Thoracic aorta (tissue), 2 donors: Measurements from ENCODE around the gene CFAP46. TPM values are rescaled to one million over a fixed set of nuclear protein-coding genes. Genes with fewer than 3 reads are reported as not detected.

ENCODE experiments used
- ATAC-seq: fragments of 150-250 bp; one replicate; pipeline ENCODE4 v1.8.0; 2017; ENCODE audit warnings: low read depth; ENCODE audit not compliant: insufficient number of reproducible peaks, low FRiP score
- DNase-seq: peaks from one replicate; pipeline ENCODE4 v3.0.0-alpha.2; 2020; ENCODE audit warnings: low spot score
- H3K27ac ChIP-seq, 2 donors: fragments of 200-600 bp; sonication (generic); 1 replicate in 1 of 2; 2 replicates in 1 of 2; pipeline ENCODE4 v1.5.1; 2016; ENCODE audit warnings: mild to moderate bottlenecking in 2 of 2, moderate library complexity in 2 of 2
- H3K27me3 ChIP-seq: fragments of 200-600 bp; sonication (generic); replicated peaks from 2 replicates; pipeline ENCODE4 v1.6.0; 2016; ENCODE audit warnings: mild to moderate bottlenecking; ENCODE audit not compliant: insufficient read depth
- H3K36me3 ChIP-seq: fragments of 200-600 bp; sonication (generic); one replicate; pipeline ENCODE4 v1.5.1; 2016
- H3K4me1 ChIP-seq, 2 donors: fragments of 200-600 bp; sonication (generic); 1 replicate in 1 of 2; 2 replicates in 1 of 2; pipeline versions ENCODE4 v1.5.1 to v1.6.0; 2016; ENCODE audit warnings: low read depth in 2 of 2, mild to moderate bottlenecking in 1 of 2; ENCODE audit not compliant: control insufficient read depth in 1 of 2
- H3K4me3 ChIP-seq: fragments of 200-600 bp; sonication (generic); 2 replicates; pipeline ENCODE4 v1.5.1; 2016; ENCODE audit warnings: mild to moderate bottlenecking
- H3K9me3 ChIP-seq: fragments of 200-600 bp; sonication (generic); 2 replicates; pipeline ENCODE4 v1.5.1; 2016
- total RNA-seq, 2 donors: library from RNA; depleted of rRNA; stranded (reverse); fragments of >200 nt; gene quantifications; one replicate each; pipeline versions ENCODE4 v1.1.0 to v1.2.3, GENCODE V29; 2016
- TF ChIP-seq, protein P1 (sequence below): fragments of 200-600 bp; sonication (generic); IDR thresholded peaks from one replicate; pipeline ENCODE4 v1.5.1; 2019; ENCODE audit warnings: antibody characterized with exemption

CFAP46 gene
- total RNA-seq, 2 donors from 2014 or later, result not detected

DNA sequence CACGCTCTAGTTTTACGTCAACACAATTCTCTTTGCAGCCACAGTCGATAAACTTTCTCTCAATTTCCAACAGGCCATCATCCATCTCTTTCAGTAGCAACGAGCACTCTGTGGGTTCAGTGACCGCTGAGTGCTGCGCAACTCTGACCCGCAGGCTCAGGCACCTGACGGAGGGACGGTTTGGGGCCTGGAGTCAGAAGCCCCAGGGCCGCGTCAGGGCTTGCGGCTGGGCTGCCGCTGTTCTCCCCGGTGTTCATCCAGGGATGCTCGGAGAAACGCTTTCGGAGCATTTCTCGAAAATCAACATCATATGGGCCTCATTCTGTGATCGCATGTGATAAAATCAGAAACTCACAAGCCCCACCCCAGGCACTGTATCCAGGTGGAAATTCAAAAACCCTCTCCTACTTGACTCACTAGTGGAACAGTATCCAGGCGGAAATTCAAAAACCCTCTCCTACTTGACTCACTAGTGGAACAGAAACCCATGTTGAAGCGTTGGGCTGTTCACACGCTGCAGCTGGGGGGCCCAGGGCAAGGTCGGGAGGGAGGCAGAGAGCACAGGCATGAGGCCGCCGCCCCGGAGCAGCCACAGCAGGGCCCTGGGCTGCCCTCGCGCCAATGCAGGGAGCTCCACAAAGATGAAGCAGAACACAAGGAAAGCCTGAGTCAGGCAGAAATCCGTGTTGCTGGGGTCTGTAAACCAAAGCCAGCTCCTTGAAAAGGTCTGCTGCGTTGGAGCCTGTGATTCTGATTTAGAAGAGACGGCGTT lies 83.1 kb downstream of the CFAP46 start:
- ATAC-seq (no peak), DNase-seq (no peak)
- no peak overlapping the region for H3K4me3 ChIP-seq
- no peaks in the 10 kb centered on the region for H3K36me3 ChIP-seq
- H3K27me3 ChIP-seq, result no peaks in the 10 kb centered on the region
- H3K27ac ChIP-seq, result no peak overlapping the region
- no peaks in the 10 kb centered on the region for H3K4me1 ChIP-seq
- TF ChIP-seq, protein P1, sequence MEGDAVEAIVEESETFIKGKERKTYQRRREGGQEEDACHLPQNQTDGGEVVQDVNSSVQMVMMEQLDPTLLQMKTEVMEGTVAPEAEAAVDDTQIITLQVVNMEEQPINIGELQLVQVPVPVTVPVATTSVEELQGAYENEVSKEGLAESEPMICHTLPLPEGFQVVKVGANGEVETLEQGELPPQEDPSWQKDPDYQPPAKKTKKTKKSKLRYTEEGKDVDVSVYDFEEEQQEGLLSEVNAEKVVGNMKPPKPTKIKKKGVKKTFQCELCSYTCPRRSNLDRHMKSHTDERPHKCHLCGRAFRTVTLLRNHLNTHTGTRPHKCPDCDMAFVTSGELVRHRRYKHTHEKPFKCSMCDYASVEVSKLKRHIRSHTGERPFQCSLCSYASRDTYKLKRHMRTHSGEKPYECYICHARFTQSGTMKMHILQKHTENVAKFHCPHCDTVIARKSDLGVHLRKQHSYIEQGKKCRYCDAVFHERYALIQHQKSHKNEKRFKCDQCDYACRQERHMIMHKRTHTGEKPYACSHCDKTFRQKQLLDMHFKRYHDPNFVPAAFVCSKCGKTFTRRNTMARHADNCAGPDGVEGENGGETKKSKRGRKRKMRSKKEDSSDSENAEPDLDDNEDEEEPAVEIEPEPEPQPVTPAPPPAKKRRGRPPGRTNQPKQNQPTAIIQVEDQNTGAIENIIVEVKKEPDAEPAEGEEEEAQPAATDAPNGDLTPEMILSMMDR, result no peak
- no peaks in the 10 kb centered on the region for H3K9me3 ChIP-seq

DNA sequence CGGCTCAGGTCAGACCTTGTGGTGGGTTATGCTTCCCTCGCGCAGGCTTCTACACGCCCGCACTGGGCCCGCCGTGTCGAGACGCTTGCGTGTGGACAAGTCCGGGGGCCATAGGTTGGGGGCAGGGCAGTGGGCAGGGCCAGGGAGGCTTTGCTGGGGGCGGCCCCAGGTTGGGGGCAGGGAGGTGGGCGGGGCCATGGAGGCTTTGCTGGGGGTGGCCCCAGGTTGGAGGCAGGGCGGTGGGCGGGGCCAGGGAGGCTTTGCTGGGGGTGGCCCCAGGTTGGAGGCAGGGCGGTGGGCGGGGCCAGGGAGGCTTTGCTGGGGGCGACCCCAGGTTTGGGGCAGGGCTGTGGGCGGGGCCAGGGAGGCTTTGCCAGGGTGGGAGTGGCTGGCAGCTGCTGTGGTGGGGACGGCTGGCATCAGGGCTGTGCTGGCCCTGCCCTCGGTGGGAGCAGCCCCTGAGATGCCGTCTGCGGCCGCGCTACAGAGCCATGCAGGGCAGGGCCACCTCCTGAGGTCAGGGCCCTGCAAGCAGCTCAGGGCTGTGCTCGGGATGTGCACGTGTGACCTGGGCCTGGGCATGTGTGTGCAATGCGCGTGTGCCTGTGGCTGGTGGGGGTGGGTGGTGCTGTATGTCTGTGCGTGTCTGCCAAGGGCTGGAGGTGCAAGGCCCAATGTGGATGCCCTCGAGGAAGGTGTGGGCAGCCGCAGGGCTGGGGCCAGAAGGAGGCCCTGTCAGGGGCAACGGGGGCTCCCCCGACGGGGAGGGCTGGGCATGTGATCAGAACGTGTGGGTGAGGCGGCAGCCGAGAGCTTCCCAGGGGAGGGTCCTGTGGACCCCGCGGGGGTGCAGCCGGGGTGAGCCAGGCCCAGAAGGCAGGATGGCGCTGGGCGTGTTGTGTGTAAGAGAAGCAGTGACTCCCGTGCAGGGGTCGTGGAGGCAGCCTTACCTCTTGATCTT lies 84.0 kb downstream of the CFAP46 start:
- ATAC-seq (no peak), DNase-seq (no peak)
- TF ChIP-seq, protein P1, result no peak
- Histone ChIP-seq H3K36me3 (no peaks in the 10 kb centered on the region), H3K27me3 (no peaks in the 10 kb centered on the region), H3K27ac (no peak overlapping the region), H3K4me3 (no peak overlapping the region), H3K4me1 (no peaks in the 10 kb centered on the region), H3K9me3 (no peaks in the 10 kb centered on the region)

DNA sequence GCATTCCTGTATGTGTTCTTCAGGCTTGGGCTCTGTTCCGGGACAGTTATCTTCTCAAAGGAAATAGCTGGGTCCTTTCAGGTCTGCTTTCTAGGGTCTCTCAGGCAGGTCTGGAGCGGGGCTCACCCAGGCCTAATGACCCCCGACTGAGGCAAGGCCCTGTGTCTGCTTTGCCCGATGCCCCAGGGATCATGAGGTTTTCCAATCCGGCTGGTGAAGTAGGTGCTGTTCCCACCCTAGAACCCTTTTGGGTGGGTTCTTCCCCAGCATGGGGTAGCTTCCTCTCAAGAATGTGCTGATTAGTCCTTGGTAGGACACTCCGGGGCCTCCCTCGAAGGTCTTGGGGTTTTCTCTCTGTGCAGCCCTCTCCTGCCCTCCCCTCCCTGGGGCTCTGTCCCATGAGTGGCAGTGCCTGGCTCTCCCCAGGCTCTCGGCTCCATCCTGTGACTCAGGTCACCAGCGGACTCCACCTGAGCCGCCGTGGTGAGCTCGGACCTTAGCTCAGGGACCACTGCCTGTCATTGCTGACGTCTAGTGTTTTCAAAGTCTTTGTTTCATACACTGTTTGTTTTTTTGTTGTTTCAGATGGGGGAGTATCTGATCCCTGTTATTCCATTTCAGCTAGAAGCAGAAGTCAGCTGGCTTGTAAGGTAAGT lies 85.4 kb downstream of the CFAP46 start:
- no peak overlapping the region for H3K4me3 ChIP-seq
- no peak overlapping the region for H3K27ac ChIP-seq
- H3K36me3 ChIP-seq, result no peaks in the 10 kb centered on the region
- H3K9me3 ChIP-seq, result no peaks in the 10 kb centered on the region
- DNase-seq, result no peak
- H3K27me3 ChIP-seq, result no peaks in the 10 kb centered on the region
- TF ChIP-seq, protein P1, result no peak
- no peaks in the 10 kb centered on the region for H3K4me1 ChIP-seq
- ATAC-seq, result no peak

DNA sequence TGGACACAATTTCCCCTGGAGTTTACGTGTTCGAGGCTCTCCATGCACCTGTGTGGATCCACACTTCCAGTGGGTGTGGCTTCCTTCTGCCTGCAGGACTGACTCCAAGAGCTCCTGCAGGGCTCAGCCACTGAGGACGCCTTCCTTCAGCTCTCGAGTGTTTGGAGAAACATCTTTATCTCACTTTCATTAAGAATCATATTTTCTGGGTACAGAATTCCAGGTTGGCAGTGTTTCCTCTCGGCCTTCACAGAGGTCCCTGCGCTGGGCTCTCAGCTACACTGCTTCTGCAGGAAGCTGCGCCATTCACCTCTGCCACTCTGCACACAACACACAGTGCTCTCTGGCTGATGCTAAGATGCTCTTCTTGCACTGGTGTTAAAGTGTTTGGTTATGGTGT lies 86.5 kb downstream of the CFAP46 start:
- H3K36me3 ChIP-seq, result no peaks in the 10 kb centered on the region
- DNase-seq (no peak), ATAC-seq (no peak)
- H3K4me1 ChIP-seq, result no peaks in the 10 kb centered on the region
- no peaks in the 10 kb centered on the region for H3K9me3 ChIP-seq
- H3K27ac ChIP-seq, result no peak overlapping the region
- TF ChIP-seq, protein P1, result no peak
- no peak overlapping the region for H3K4me3 ChIP-seq
- H3K27me3 ChIP-seq, result no peaks in the 10 kb centered on the region

DNA sequence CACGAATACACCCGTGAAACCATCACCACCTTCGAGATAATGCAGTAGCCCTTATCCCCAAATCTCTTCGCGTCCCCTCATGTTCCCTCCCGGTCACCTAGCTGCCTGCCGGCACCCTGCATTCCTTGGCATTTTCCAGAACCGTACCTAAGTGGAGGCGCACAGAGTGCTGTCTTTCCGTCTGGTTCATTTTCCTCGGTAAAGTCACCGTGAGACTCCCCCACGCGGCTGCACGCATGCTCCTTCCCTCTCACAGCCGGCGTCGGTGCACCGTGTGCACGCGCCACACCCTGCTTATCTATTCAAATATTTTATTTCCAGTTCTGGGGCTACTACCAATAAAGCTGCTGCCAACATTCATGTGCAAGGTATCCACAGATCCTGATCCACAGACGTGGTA lies 90.9 kb downstream of the CFAP46 start:
- Histone ChIP-seq H3K27ac (no peak overlapping the region), H3K4me1 (peaks cover 0 to 7% of the 10 kb centered on the region in 2 donors), H3K4me3 (no peak overlapping the region), H3K36me3 (no peaks in the 10 kb centered on the region), H3K9me3 (no peaks in the 10 kb centered on the region), H3K27me3 (no peaks in the 10 kb centered on the region)
- TF ChIP-seq, protein P1, result no peak
- ATAC-seq (no peak), DNase-seq (no peak)
